GM18519 (cell line): ENCODE results near the gene EFHB.
"Not testable (repeated sequence)": the region's sequence is repeated elsewhere in the genome, so short reads cannot be mapped to it uniquely, and the experiment has no call there.

Experiments
- ATAC-seq: cut with Tn5 transposase; IDR thresholded peaks from one replicate; pipeline ENCODE4 v1.9.1; 2021; ENCODE audit warnings: mild to moderate bottlenecking, moderate library complexity; ENCODE audit not compliant: unreplicated experiment, low FRiP score

EFHB gene

GRCh38 chr3:19855318-19855717 lies 78.7 kb downstream of the EFHB start:
- not testable (repeated sequence) for ATAC-seq

GRCh38 chr3:19846609-19847008 lies 87.4 kb downstream of the EFHB start:
- not testable (repeated sequence) for ATAC-seq
